ENCODE data around the gene LRRC2. TPM values are rescaled to one million over a fixed set of nuclear protein-coding genes. Genes with fewer than 3 reads are reported as not detected.

LRRC2 gene
- total RNA-seq, 1 experiment from 2014 or later = not detected

DNA sequence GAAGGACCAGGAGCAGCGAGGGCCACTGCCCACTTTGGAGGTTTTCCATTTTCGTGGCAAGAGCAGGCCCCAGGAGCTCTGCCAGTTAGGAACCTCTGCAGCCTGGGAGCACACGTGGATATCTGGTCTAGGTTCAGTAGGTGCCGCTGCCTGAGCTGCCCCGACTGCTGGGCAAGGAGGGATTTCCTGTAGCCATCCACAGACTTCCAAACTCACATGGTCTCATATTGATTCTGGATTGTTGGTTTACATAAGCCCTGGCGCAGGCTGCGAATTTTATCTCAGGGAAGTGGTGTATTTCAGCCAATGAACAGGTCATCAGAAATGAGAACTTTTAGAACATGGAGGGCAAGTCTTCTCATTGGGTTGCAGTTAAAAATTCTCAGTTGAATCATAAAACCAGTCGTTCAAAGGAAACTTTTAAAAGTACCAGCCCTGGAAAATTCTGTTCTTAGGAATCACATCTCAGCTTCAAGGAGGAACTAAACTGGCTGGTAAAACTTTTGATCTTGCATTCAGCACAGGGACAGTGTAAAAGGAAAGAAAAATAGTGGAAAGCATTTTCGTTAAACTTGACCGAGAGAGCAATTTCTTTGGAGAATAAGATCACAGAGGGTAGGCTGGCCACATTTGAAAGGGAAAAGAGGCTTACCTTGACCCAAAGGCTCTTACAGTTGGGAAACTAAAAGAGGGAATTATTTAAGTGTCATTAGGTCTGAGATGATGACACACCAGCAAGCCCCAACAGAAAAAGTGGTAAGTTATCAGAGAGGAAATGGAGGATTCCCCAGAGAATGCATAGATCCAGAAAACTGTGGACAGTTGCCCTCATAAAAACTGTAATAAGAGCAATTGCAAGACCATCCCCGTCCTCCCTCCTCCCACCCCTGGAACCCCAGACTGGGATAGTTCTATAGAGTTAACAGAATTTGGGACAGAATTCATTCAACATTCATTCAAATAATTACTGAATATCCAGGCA is 74.7 kb downstream of the LRRC2 start:
- H3K9me3 ChIP-seq (ENCODE audit: control insufficient read depth, insufficient read depth, low read depth, low read length) = no peaks in the 10 kb centered on the region
- ChIA-PET POLR2A (no interaction called here), CTCF (no interaction called here)
- in situ Hi-C loops (cut with HindIII; ENCODE audit: low pct_unique_long_range_greater_than_20kb, low sequenced_read_pairs) (no loop called here), intact Hi-C loops (cut with micrococcal nuclease; ENCODE audit: unreplicated experiment) (no loop called here)
- H3K36me3 ChIP-seq (ENCODE audit: control insufficient read depth, insufficient read depth, low read length) = no peaks in the 10 kb centered on the region
- H3K27ac ChIP-seq (ENCODE audit: low read length) = no peak overlapping the region
- DNase-seq (ENCODE audit: low read depth, low spot score) = no peak
- no peak for ATAC-seq
- TF ChIP-seq, protein P1, sequence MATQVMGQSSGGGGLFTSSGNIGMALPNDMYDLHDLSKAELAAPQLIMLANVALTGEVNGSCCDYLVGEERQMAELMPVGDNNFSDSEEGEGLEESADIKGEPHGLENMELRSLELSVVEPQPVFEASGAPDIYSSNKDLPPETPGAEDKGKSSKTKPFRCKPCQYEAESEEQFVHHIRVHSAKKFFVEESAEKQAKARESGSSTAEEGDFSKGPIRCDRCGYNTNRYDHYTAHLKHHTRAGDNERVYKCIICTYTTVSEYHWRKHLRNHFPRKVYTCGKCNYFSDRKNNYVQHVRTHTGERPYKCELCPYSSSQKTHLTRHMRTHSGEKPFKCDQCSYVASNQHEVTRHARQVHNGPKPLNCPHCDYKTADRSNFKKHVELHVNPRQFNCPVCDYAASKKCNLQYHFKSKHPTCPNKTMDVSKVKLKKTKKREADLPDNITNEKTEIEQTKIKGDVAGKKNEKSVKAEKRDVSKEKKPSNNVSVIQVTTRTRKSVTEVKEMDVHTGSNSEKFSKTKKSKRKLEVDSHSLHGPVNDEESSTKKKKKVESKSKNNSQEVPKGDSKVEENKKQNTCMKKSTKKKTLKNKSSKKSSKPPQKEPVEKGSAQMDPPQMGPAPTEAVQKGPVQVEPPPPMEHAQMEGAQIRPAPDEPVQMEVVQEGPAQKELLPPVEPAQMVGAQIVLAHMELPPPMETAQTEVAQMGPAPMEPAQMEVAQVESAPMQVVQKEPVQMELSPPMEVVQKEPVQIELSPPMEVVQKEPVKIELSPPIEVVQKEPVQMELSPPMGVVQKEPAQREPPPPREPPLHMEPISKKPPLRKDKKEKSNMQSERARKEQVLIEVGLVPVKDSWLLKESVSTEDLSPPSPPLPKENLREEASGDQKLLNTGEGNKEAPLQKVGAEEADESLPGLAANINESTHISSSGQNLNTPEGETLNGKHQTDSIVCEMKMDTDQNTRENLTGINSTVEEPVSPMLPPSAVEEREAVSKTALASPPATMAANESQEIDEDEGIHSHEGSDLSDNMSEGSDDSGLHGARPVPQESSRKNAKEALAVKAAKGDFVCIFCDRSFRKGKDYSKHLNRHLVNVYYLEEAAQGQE (IDR thresholded peaks at IDR 0.05; ENCODE audit: insufficient read depth in 1 of 2, low read depth in 2 of 2, low read length in 1 of 2) = no peak
- TF ChIP-seq POLR2AphosphoS5 (IDR thresholded peaks at IDR 0.05; ENCODE audit: low read depth, low read length) (no peak), TCF7L2 (IDR thresholded peaks at IDR 0.05; ENCODE audit: low read depth, low read length) (no peak), SIN3A (IDR thresholded peaks at IDR 0.05; ENCODE audit: borderline replicate concordance, insufficient read depth, low read depth, low read length) (no peak)
- TF ChIP-seq, protein P2, sequence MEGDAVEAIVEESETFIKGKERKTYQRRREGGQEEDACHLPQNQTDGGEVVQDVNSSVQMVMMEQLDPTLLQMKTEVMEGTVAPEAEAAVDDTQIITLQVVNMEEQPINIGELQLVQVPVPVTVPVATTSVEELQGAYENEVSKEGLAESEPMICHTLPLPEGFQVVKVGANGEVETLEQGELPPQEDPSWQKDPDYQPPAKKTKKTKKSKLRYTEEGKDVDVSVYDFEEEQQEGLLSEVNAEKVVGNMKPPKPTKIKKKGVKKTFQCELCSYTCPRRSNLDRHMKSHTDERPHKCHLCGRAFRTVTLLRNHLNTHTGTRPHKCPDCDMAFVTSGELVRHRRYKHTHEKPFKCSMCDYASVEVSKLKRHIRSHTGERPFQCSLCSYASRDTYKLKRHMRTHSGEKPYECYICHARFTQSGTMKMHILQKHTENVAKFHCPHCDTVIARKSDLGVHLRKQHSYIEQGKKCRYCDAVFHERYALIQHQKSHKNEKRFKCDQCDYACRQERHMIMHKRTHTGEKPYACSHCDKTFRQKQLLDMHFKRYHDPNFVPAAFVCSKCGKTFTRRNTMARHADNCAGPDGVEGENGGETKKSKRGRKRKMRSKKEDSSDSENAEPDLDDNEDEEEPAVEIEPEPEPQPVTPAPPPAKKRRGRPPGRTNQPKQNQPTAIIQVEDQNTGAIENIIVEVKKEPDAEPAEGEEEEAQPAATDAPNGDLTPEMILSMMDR (IDR thresholded peaks at IDR 0.05) = no peak
- no peaks in the 10 kb centered on the region; the same call in 1 of the 2 replicates for H3K27me3 ChIP-seq (ENCODE audit: control insufficient read depth, insufficient read depth, low read length)
- no peak overlapping the region for H3K4me3 ChIP-seq (ENCODE audit: low read depth in 2 of 2, low read length in 2 of 2)
- BruUV-seq (replicated peaks) = no TSS peak
- no peaks in the 10 kb centered on the region for H3K4me1 ChIP-seq (ENCODE audit: control insufficient read depth, insufficient read depth, low read length)

DNA sequence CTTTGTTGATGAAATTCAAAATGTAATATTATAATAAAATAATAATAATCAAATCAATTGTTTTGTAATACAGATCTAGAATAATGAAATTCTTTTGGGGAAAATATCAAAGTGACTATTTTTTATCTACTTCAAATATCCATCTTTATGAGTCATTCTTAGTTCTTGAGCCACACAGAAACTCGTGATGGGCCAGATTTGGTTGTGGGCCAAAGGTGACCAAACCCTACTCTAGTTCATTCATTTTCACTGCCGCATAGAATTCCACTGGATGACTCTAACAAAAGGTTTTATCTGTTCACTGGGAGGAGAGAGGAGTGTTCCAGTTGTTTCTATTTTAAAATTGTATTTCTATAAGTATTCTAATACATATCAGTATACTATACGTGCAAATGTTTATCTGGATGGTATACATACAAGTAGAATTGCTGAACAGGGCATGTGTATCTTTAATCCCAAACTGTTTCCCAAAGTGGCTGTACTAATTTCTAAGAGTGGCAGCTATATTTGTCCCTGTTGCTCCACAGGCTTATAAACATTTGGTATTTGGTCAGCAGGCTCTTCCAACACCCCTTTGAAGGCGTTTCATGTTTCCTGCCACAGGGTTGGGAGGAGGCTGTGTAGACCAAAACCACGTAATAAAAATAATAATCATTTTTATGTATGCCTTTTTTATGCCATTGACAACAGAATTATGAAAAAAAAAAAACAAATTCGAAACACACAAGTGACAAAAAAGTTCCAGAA is 75.6 kb downstream of the LRRC2 start:
- no peak overlapping the region for H3K4me3 ChIP-seq (ENCODE audit: low read depth in 2 of 2, low read length in 2 of 2)
- no peaks in the 10 kb centered on the region for H3K27me3 ChIP-seq (ENCODE audit: control insufficient read depth, insufficient read depth, low read length)
- no peaks in the 10 kb centered on the region for H3K36me3 ChIP-seq (ENCODE audit: control insufficient read depth, insufficient read depth, low read length)
- no peak for DNase-seq (ENCODE audit: low read depth, low spot score)
- TF ChIP-seq, protein P2 (IDR thresholded peaks at IDR 0.05) = no peak
- no peak for TF ChIP-seq SIN3A (IDR thresholded peaks at IDR 0.05; ENCODE audit: borderline replicate concordance, insufficient read depth, low read depth, low read length)
- TF ChIP-seq TCF7L2 (IDR thresholded peaks at IDR 0.05; ENCODE audit: low read depth, low read length) = no peak
- no peak for TF ChIP-seq POLR2AphosphoS5 (IDR thresholded peaks at IDR 0.05; ENCODE audit: low read depth, low read length)
- TF ChIP-seq, protein P1 (IDR thresholded peaks at IDR 0.05; ENCODE audit: insufficient read depth in 1 of 2, low read depth in 2 of 2, low read length in 1 of 2) = no peak
- H3K9me3 ChIP-seq (ENCODE audit: control insufficient read depth, insufficient read depth, low read depth, low read length) = no peaks in the 10 kb centered on the region
- no peaks in the 10 kb centered on the region for H3K4me1 ChIP-seq (ENCODE audit: control insufficient read depth, insufficient read depth, low read length)
- ChIA-PET POLR2A (no interaction called here), CTCF (interaction anchor here (2.3 kb wide), 1 partner anchor 67 kb away, joined by 21 read pairs; no protein-coding TSS in a partner anchor)
- no TSS peak for BruUV-seq (replicated peaks)
- intact Hi-C loops (cut with micrococcal nuclease; ENCODE audit: unreplicated experiment) (no loop called here), in situ Hi-C loops (cut with HindIII; ENCODE audit: low pct_unique_long_range_greater_than_20kb, low sequenced_read_pairs) (no loop called here)
- H3K27ac ChIP-seq (ENCODE audit: low read length) = no peak overlapping the region
- no peak for ATAC-seq

Data from Panc1 (cell line).